Chondrocyte (in vitro differentiated cells): Measurements from ENCODE around the gene MAP7D1. TPM values are rescaled to one million over a fixed set of nuclear protein-coding genes. Genes with fewer than 3 reads are reported as not detected.

Experiments
- DNase-seq: peaks from one replicate; pipeline ENCODE4 v3.0.0; 2021; ENCODE audit warnings: mixed read lengths, low spot score
- H3K27ac Mint-ChIP-seq: one replicate; pipeline ENCODE4 v1.8.0; 2021; ENCODE audit warnings: mild to moderate bottlenecking, moderate library complexity, mixed read lengths; ENCODE audit not compliant: unreplicated experiment
- H3K27me3 Mint-ChIP-seq: 2 replicates; pipeline ENCODE4 v1.8.0; 2021; ENCODE audit warnings: low read depth, mixed read lengths
- H3K36me3 Mint-ChIP-seq: 2 replicates; pipeline ENCODE4 v1.8.0; 2021; ENCODE audit warnings: low read depth, mixed read lengths
- H3K4me1 Mint-ChIP-seq: 2 replicates; pipeline ENCODE4 v1.8.0; 2021; ENCODE audit warnings: low read depth, mild to moderate bottlenecking, mixed read lengths
- H3K4me3 Mint-ChIP-seq: one replicate; pipeline ENCODE4 v1.8.0; 2021; ENCODE audit warnings: mild to moderate bottlenecking, moderate library complexity, mixed read lengths; ENCODE audit not compliant: unreplicated experiment
- H3K9me3 Mint-ChIP-seq: 2 replicates; pipeline ENCODE4 v1.8.0; 2021; ENCODE audit warnings: low read depth, mixed read lengths
- CTCF ChIP-seq: fragments of 200-600 bp; sonication (generic); IDR thresholded peaks from 2 replicates; pipeline ENCODE4 v1.5.0; 2021; ENCODE audit warnings: antibody characterized with exemption, mild to moderate bottlenecking, moderate library complexity
- total RNA-seq: library from RNA; stranded (reverse); gene quantifications from 3 replicates; pipeline ENCODE4 v1.2.1, GENCODE V29; 2021

Gene MAP7D1
- total RNA-seq, 1 donor from 2014 or later = 177 TPM

GRCh38 chr1:36111151-36111550 lies 44.8 kb upstream of the MAP7D1 start:
- H3K9me3 Mint-ChIP-seq = no peaks in the 10 kb centered on the region

GRCh38 chr1:36112823-36113222 lies 43.1 kb upstream of the MAP7D1 start:
- no peak for DNase-seq
- Mint-ChIP-seq H3K4me1 (peaks cover 50% of the 10 kb centered on the region), H3K27ac (no peak overlapping the region), H3K27me3 (no peaks in the 10 kb centered on the region), H3K9me3 (no peaks in the 10 kb centered on the region), H3K36me3 (no peaks in the 10 kb centered on the region), H3K4me3 (no peak overlapping the region)
- TF ChIP-seq CTCF = peak; percentile 19

More at GRCh38 chr1:36111151-36111550, 44.8 kb upstream of the MAP7D1 start:
- DNase-seq = no peak
- Mint-ChIP-seq H3K36me3 (no peaks in the 10 kb centered on the region), H3K27ac (no peak overlapping the region), H3K4me1 (peaks cover 48% of the 10 kb centered on the region), H3K27me3 (no peaks in the 10 kb centered on the region), H3K4me3 (no peak overlapping the region)
- no peak for TF ChIP-seq CTCF

GRCh38 chr1:36114371-36114770 lies 41.6 kb upstream of the MAP7D1 start:
- H3K36me3 Mint-ChIP-seq = no peaks in the 10 kb centered on the region
- TF ChIP-seq CTCF = no peak
- no peak overlapping the region for H3K4me3 Mint-ChIP-seq
- no peak overlapping the region for H3K27ac Mint-ChIP-seq
- no peaks in the 10 kb centered on the region for H3K27me3 Mint-ChIP-seq
- H3K4me1 Mint-ChIP-seq = peaks cover 41% of the 10 kb centered on the region
- DNase-seq = no peak
- H3K9me3 Mint-ChIP-seq = no peaks in the 10 kb centered on the region

GRCh38 chr1:36115200-36115669 lies 40.7 kb upstream of the MAP7D1 start:
- no peak for TF ChIP-seq CTCF
- H3K27me3 Mint-ChIP-seq = no peaks in the 10 kb centered on the region
- no peaks in the 10 kb centered on the region for H3K9me3 Mint-ChIP-seq
- no peaks in the 10 kb centered on the region for H3K36me3 Mint-ChIP-seq
- H3K4me1 Mint-ChIP-seq = peaks cover 46% of the 10 kb centered on the region
- DNase-seq = no peak
- peak overlapping the region; percentile 87 for H3K27ac Mint-ChIP-seq
- H3K4me3 Mint-ChIP-seq = peak overlapping the region; percentile 25

GRCh38 chr1:36115931-36116330 lies 40.0 kb upstream of the MAP7D1 start:
- Mint-ChIP-seq H3K4me3 (no peak overlapping the region), H3K4me1 (peaks cover 45% of the 10 kb centered on the region), H3K9me3 (no peaks in the 10 kb centered on the region), H3K27me3 (no peaks in the 10 kb centered on the region), H3K36me3 (no peaks in the 10 kb centered on the region), H3K27ac (peak overlapping the region; percentile 87)
- no peak for TF ChIP-seq CTCF
- DNase-seq = no peak
